PC-3 (cell line): ENCODE data around the gene RAB8A.

Experiments
- EZH2 ChIP-seq: fragments of 300-600 bp; sonication (generic); IDR thresholded peaks from one replicate; pipeline ENCODE4 v1.6.1; 2017; ENCODE audit warnings: antibody characterized with exemption, mild to moderate bottlenecking, low read length; ENCODE audit not compliant: unreplicated experiment
- EZH2phosphoT487 ChIP-seq: fragments of 300-600 bp; sonication (generic); IDR thresholded peaks from 2 replicates; pipeline ENCODE4 v1.6.1; 2018; ENCODE audit warnings: mild to moderate bottlenecking, antibody characterized with exemption, low read length, borderline replicate concordance
- TF ChIP-seq, protein P1 (sequence below): fragments of 300-600 bp; sonication (generic); conservative IDR thresholded peaks from 2 replicates; pipeline ENCODE4 v1.5.1; 2017; ENCODE audit warnings: antibody characterized with exemption, low read depth, mild to moderate bottlenecking, low read length

DNA sequence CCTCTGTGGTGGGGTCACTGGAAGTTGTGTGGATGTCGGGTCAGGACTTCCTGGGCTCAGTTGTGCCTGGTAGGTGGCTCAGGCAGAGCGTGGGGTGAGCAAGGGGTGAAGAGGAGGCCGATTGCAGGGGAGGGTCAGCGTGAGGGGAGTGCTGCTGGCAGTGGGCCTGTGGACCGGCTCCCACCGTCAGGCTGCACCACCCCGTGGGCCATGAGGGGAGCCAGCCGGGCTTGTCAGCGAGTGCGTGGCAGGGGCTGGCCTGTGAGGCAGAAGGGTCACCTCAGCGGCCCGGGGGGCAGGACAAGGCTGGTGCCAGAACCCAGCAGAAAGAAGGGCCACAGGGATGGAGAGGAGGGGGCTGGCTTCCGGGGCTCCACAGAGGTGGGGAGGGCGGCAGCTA is 13.3 kb downstream of the RAB8A start:
- TF ChIP-seq EZH2 (no peak), EZH2phosphoT487 (no peak)
- TF ChIP-seq, protein P1, sequence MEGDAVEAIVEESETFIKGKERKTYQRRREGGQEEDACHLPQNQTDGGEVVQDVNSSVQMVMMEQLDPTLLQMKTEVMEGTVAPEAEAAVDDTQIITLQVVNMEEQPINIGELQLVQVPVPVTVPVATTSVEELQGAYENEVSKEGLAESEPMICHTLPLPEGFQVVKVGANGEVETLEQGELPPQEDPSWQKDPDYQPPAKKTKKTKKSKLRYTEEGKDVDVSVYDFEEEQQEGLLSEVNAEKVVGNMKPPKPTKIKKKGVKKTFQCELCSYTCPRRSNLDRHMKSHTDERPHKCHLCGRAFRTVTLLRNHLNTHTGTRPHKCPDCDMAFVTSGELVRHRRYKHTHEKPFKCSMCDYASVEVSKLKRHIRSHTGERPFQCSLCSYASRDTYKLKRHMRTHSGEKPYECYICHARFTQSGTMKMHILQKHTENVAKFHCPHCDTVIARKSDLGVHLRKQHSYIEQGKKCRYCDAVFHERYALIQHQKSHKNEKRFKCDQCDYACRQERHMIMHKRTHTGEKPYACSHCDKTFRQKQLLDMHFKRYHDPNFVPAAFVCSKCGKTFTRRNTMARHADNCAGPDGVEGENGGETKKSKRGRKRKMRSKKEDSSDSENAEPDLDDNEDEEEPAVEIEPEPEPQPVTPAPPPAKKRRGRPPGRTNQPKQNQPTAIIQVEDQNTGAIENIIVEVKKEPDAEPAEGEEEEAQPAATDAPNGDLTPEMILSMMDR = no peak
